A549 treated with AZD9567 at 1 μM for 4 hours (cell line): ENCODE measurements around the gene TIGD2. TPM values are rescaled to one million over a fixed set of nuclear protein-coding genes. Genes with fewer than 3 reads are reported as not detected.

Source experiments
- total RNA-seq: library from RNA; stranded (reverse); fragments of 200-300 nt; extraction: Qiagen RNA extraction; gene quantifications from 5 replicates; pipeline ENCODE4 v1.2.3, GENCODE V29; 2022; ENCODE audit not compliant: insufficient read depth

TIGD2 gene
- 4.4 to 5.4 TPM (median 4.9 TPM) in 5 replicates for total RNA-seq

GRCh38 chr4:89110986-89111832 lies at the start of gene TIGD2:
Gene TIGD2, plus strand, starts transcription at chr4:89111533. Its CDS starts 1,442 bp downstream, at chr4:89112975.

Other genes starting within 250 kb of the TIGD2 start
- gene FAM13A, start 54.3 kb upstream of the TIGD2 start, total RNA-seq, result 3.7 to 5.8 TPM (median 5.1 TPM) in 5 replicates
- 1.2 to 2.3 TPM (median 2.2 TPM) in 5 replicates for gene GPRIN3, start 196.3 kb downstream of the TIGD2 start, total RNA-seq